ENCODE data around the gene PDE6D. TPM values are rescaled to one million over a fixed set of nuclear protein-coding genes. Genes with fewer than 3 reads are reported as not detected.
A peak's percentile ranks its signal among the peaks of the same experiment; 100 is the strongest.

PDE6D gene
- total and polyA plus RNA-seq, 2 donors (not counting 1 experiment from before 2014, with no cell fraction given), result 31.9 to 36.5 TPM

DNA sequence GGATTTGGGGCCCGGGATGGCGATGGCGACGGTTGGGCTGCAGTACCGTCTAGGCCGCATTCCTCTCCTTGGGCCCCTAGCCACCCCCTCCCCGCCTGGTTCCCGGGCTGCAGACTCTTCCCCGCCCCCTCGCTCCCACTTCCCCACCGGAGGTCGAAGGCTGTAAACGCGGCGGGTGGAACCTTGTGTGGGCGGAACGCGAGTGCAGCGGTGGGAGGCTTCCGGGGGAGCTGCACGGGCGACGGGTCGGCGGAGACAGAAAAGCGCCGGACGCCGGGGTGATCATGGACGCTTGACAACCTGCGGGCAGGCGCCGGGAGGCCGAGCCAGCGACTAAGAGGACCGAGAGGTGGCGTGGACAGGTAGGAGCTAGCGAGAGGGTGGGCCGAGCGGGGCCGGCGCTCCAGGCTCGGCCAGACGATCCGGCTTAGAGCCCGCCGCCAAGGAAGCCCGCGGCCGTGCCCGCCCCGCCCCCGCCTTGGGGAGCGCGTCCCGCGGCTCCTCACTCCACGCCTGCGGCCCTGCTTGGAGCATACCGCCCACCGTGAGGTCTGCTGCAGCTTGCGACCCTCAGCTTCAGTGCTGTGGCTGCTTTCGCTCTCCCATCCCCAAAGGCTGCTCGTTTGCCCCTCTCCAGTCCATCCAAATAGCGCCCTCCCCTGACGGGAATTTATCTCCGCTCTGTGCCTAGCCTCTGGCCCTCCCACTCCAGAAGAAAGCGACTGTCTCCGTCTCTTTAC lies 5.3 kb upstream of the PDE6D start, which contains the start of gene COPS7B:
COPS7B (plus strand) TSS at position 269 of the 740 bp plus-strand sequence. CDS start 2,126 bp downstream, outside the sequence.
- peak; percentile 53 for ATAC-seq (ENCODE audit: low read depth)
- Histone ChIP-seq H2AFZ (ENCODE audit: insufficient read depth, low read depth, low read length, poor library complexity, severe bottlenecking) (peak within 1 kb of the TSS; percentile 95), H3K79me2 (ENCODE audit: control insufficient read depth, insufficient read depth, low read length) (peaks cover 92% of the 10 kb centered on the region), H3K27ac (ENCODE audit: low read length in 2 of 2) (peak within 1 kb of the TSS; percentile 38 to 73), H3K4me2 (replicated peaks; ENCODE audit: low read depth, low read length, poor library complexity, severe bottlenecking) (peak within 1 kb of the TSS; percentile 94), H3K27me3 (replicated peaks in 1 of 4; ENCODE audit: control extremely low read depth in 1 of 4, control insufficient read depth in 3 of 4, insufficient read depth in 4 of 4, low read length in 3 of 4) (no peaks in the 10 kb centered on the region), H3K4me3 (ENCODE audit: control extremely low read depth in 1 of 5, extremely low read depth in 1 of 5, insufficient read depth in 1 of 5, low read depth in 2 of 5, low read length in 4 of 5) (peak within 1 kb of the TSS; percentile 52 to 92 (median 85)), H3K9me3 (ENCODE audit: control extremely low read depth in 1 of 3, control insufficient read depth in 2 of 3, insufficient read depth in 1 of 3, low read length in 2 of 3) (no peaks in the 10 kb centered on the region), H3K4me1 (ENCODE audit: control insufficient read depth in 2 of 2, insufficient read depth in 2 of 2, low read length in 2 of 2) (peaks cover 32% of the 10 kb centered on the region in 2 donors), H4K20me1 (ENCODE audit: control insufficient read depth, insufficient read depth, low read length, poor library complexity, severe bottlenecking) (no peaks in the 10 kb centered on the region), H3K36me3 (replicated peaks in 1 of 2; ENCODE audit: control extremely low read depth in 1 of 2, control insufficient read depth in 1 of 2, extremely low read depth in 1 of 2, insufficient read depth in 2 of 2, low read length in 1 of 2) (peaks cover 4 to 13% of the 10 kb centered on the region in 2 experiments), H3K9ac (ENCODE audit: low read length) (peak within 1 kb of the TSS; percentile 88)
- peak; percentile 89 for DNase-seq
- peak within 1 kb of the TSS; percentile 90 for H3K27ac Mint-ChIP-seq
- POLR2A ChIA-PET, result interaction anchor here (1.0 to 2.0 kb wide), 4 partner anchors 77 to 173 kb away, joined by 3 to 6 read pairs (median 4); no protein-coding TSS in a partner anchor
- H3K4me1 Mint-ChIP-seq, result peaks cover 70% of the 10 kb centered on the region
- intact Hi-C loops (cut with micrococcal nuclease), result loop anchor here (1.0 kb wide), 2 partner anchors 138 to 172 kb away; no protein-coding TSS in a partner anchor
- H3K27me3 Mint-ChIP-seq, result no peaks in the 10 kb centered on the region
- H3K9me3 Mint-ChIP-seq (ENCODE audit: insufficient read depth), result no peaks in the 10 kb centered on the region
- TF ChIP-seq, protein P1, sequence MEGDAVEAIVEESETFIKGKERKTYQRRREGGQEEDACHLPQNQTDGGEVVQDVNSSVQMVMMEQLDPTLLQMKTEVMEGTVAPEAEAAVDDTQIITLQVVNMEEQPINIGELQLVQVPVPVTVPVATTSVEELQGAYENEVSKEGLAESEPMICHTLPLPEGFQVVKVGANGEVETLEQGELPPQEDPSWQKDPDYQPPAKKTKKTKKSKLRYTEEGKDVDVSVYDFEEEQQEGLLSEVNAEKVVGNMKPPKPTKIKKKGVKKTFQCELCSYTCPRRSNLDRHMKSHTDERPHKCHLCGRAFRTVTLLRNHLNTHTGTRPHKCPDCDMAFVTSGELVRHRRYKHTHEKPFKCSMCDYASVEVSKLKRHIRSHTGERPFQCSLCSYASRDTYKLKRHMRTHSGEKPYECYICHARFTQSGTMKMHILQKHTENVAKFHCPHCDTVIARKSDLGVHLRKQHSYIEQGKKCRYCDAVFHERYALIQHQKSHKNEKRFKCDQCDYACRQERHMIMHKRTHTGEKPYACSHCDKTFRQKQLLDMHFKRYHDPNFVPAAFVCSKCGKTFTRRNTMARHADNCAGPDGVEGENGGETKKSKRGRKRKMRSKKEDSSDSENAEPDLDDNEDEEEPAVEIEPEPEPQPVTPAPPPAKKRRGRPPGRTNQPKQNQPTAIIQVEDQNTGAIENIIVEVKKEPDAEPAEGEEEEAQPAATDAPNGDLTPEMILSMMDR (IDR thresholded peaks at IDR 0.05), result peak; percentile 64
- TF ChIP-seq EZH2 (IDR thresholded peaks at IDR 0.05; ENCODE audit: borderline replicate concordance, insufficient read depth, low read depth, low read length, poor library complexity, severe bottlenecking), result no peak
- WGBS (ENCODE audit: insufficient coverage), result 2% methylated on average over 69 of the region's 69 CpGs
- peak within 1 kb of the TSS; percentile 85 for H3K4me3 Mint-ChIP-seq
- CTCF ChIA-PET, result interaction anchor here (0.8 to 2.7 kb wide), 9 partner anchors 10 to 323 kb away, joined by 3 to 12 read pairs (median 5); no protein-coding TSS in a partner anchor
